ENCODE results near the gene CHD3.
A peak's percentile ranks its signal among the peaks of the same experiment; 100 is the strongest.

Gene CHD3

GRCh38 chr17:7843536-7844291 lies 44.9 kb upstream of the CHD3 start:
- no peaks in the 10 kb centered on the region for H3K27me3 ChIP-seq (ENCODE audit: insufficient read depth, low read length)
- peaks cover 43% of the 10 kb centered on the region for H3K4me1 ChIP-seq (ENCODE audit: insufficient read depth, low read length, severe bottlenecking)
- peak overlapping the region; percentile 97 for H3K27ac ChIP-seq (ENCODE audit: low read depth, low read length, poor library complexity, severe bottlenecking)
- peak overlapping the region; percentile 97 for H3K9ac ChIP-seq (ENCODE audit: low read length)
- H3K9me3 ChIP-seq (ENCODE audit: low read length) = no peaks in the 10 kb centered on the region
- H3K36me3 ChIP-seq (ENCODE audit: insufficient read depth, low read length) = peaks cover 26% of the 10 kb centered on the region
- H3K4me2 ChIP-seq (ENCODE audit: low read length) = peak overlapping the region; percentile 95
- peak overlapping the region; percentile 88 for H3K4me3 ChIP-seq (ENCODE audit: low read depth, low read length, poor library complexity, severe bottlenecking)
- no peaks in the 10 kb centered on the region for H3K9me2 ChIP-seq (ENCODE audit: low read depth, low read length)
- H4K20me1 ChIP-seq (ENCODE audit: insufficient read depth, low read length) = no peaks in the 10 kb centered on the region
- no peak for TF ChIP-seq EZH2 (IDR thresholded peaks at IDR 0.05; ENCODE audit: borderline replicate concordance, low read length)
- TF ChIP-seq, protein P1, sequence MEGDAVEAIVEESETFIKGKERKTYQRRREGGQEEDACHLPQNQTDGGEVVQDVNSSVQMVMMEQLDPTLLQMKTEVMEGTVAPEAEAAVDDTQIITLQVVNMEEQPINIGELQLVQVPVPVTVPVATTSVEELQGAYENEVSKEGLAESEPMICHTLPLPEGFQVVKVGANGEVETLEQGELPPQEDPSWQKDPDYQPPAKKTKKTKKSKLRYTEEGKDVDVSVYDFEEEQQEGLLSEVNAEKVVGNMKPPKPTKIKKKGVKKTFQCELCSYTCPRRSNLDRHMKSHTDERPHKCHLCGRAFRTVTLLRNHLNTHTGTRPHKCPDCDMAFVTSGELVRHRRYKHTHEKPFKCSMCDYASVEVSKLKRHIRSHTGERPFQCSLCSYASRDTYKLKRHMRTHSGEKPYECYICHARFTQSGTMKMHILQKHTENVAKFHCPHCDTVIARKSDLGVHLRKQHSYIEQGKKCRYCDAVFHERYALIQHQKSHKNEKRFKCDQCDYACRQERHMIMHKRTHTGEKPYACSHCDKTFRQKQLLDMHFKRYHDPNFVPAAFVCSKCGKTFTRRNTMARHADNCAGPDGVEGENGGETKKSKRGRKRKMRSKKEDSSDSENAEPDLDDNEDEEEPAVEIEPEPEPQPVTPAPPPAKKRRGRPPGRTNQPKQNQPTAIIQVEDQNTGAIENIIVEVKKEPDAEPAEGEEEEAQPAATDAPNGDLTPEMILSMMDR (IDR thresholded peaks at IDR 0.05; ENCODE audit: low read length) = no peak
- H3F3A ChIP-seq (ENCODE audit: insufficient read depth, low read length) = peaks cover 8% of the 10 kb centered on the region; the same call in 1 of the 2 replicates
- H3K79me2 ChIP-seq (ENCODE audit: insufficient read depth, low read length) = no peaks in the 10 kb centered on the region
- H2AFZ ChIP-seq (ENCODE audit: low read length) = no peak overlapping the region

GRCh38 chr17:7844292-7845154 lies 44.1 kb upstream of the CHD3 start:
- Histone ChIP-seq H3K9me2 (ENCODE audit: low read depth, low read length) (no peaks in the 10 kb centered on the region), H3K9me3 (ENCODE audit: low read length) (no peaks in the 10 kb centered on the region), H3K4me3 (ENCODE audit: low read depth, low read length, poor library complexity, severe bottlenecking) (peak overlapping the region; percentile 88), H3K9ac (ENCODE audit: low read length) (peak overlapping the region; percentile 97), H4K20me1 (ENCODE audit: insufficient read depth, low read length) (no peaks in the 10 kb centered on the region), H3K27me3 (ENCODE audit: insufficient read depth, low read length) (no peaks in the 10 kb centered on the region), H2AFZ (ENCODE audit: low read length) (no peak overlapping the region), H3K4me1 (ENCODE audit: insufficient read depth, low read length, severe bottlenecking) (peaks cover 36% of the 10 kb centered on the region), H3K79me2 (ENCODE audit: insufficient read depth, low read length) (no peaks in the 10 kb centered on the region), H3K36me3 (ENCODE audit: insufficient read depth, low read length) (peaks cover 34% of the 10 kb centered on the region), H3K27ac (ENCODE audit: low read depth, low read length, poor library complexity, severe bottlenecking) (peak overlapping the region; percentile 97), H3K4me2 (ENCODE audit: low read length) (peak overlapping the region; percentile 95), H3F3A (ENCODE audit: insufficient read depth, low read length) (0 out of 2 replicates have a peak, but pooled peaks cover 4% of the 10 kb centered on the region)
- TF ChIP-seq, protein P1 (IDR thresholded peaks at IDR 0.05; ENCODE audit: low read length) = no peak
- TF ChIP-seq EZH2 (IDR thresholded peaks at IDR 0.05; ENCODE audit: borderline replicate concordance, low read length) = no peak

DNA sequence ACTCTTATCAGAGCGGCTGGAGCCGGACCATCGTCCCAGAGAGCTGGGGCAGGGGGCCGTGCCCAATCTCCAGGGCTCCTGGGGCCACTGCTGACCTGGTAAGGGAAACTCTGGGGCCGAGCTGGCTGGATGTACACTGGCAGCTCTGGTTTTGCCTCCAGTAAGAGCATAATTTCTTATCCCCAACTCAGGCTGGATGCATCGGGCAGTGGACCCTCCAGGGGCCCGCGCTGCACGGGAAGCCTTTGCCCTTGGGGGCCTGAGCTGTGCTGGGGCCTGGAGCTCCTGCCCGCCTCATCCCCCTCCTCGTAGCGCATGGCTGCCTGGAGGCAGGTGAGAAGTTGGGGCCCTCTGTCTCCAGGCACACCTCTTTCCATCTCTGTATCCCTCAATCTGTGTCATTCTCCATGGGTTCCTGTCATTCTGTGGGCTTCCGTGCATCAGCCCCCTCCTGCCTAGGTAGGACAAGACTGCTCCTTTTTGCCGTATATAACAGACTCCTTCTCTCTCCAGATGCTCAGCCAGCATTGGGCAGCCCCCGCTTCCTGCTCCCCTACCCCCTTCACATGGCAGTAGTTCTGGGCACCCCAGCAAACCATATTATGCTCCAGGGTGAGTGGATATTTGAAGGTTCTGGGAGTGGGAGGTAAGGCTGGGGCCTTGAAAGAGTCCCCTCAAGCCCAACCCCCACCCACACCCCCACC lies 43.1 kb upstream of the CHD3 start:
- Histone ChIP-seq H3K79me2 (ENCODE audit: insufficient read depth, low read length) (no peaks in the 10 kb centered on the region), H4K20me1 (ENCODE audit: insufficient read depth, low read length) (no peaks in the 10 kb centered on the region), H3K9me2 (ENCODE audit: low read depth, low read length) (no peaks in the 10 kb centered on the region), H3K9ac (ENCODE audit: low read length) (peak overlapping the region; percentile 97), H2AFZ (ENCODE audit: low read length) (no peak overlapping the region), H3F3A (ENCODE audit: insufficient read depth, low read length) (peaks cover 10% of the 10 kb centered on the region), H3K4me1 (ENCODE audit: insufficient read depth, low read length, severe bottlenecking) (peaks cover 36% of the 10 kb centered on the region), H3K36me3 (ENCODE audit: insufficient read depth, low read length) (peaks cover 44% of the 10 kb centered on the region), H3K4me2 (ENCODE audit: low read length) (peak overlapping the region; percentile 95), H3K27ac (ENCODE audit: low read depth, low read length, poor library complexity, severe bottlenecking) (peak overlapping the region; percentile 97), H3K4me3 (ENCODE audit: low read depth, low read length, poor library complexity, severe bottlenecking) (peak overlapping the region; percentile 88), H3K27me3 (ENCODE audit: insufficient read depth, low read length) (no peaks in the 10 kb centered on the region), H3K9me3 (ENCODE audit: low read length) (no peaks in the 10 kb centered on the region)
- no peak for TF ChIP-seq EZH2 (IDR thresholded peaks at IDR 0.05; ENCODE audit: borderline replicate concordance, low read length)
- TF ChIP-seq, protein P1 (IDR thresholded peaks at IDR 0.05; ENCODE audit: low read length) = no peak

Measured in OCI-LY1 (cell line).